HG02678 (cell line): ENCODE measurements around the gene GOLGA1.

Experiments
- ATAC-seq: cut with Tn5 transposase; IDR thresholded peaks from one replicate; pipeline ENCODE4 v1.9.1; 2021; ENCODE audit warnings: mild to moderate bottlenecking, moderate library complexity; ENCODE audit not compliant: unreplicated experiment

Gene GOLGA1

GRCh38 chr9:124885551-124885950 lies 55.3 kb downstream of the GOLGA1 start:
- ATAC-seq = no peak

- no peak for ATAC-seq
Measured at GRCh38 chr9:124884376-124884775, 56.5 kb downstream of the GOLGA1 start.

GRCh38 chr9:124882231-124882630 lies 58.7 kb downstream of the GOLGA1 start:
- ATAC-seq = no peak

DNA sequence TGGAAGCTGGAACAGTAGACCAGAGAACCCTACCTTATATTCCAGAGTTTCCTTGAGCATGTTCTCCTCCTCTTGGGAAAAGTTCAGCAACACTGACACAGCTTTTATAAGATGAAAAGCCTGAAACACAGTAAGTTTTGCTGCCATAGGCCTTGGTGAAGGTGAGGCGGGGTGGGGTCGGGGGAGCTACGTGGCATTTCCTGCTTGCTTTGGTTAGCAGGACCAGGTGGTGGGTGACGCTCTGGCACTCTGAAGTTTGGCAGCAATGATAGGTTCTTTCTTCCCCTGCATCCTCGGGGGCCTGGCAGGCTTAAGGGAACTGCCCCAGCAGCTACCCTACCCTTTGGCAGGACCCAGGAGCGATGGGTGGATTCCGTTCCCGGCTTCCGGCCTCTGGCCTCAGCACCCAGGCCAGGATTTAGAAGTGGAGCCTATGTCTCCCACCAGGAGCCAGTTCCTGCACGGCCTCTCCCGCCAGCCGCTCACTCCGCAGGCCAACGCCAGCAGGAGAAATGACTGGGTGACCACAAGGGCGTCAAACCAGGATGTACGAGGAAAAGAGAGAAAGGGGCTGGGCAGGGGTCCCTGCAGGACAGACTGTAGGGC lies 59.6 kb downstream of the GOLGA1 start:
- ATAC-seq = no peak

- ATAC-seq = no peak
Measured at GRCh38 chr9:124880501-124880900, 60.4 kb downstream of the GOLGA1 start.

GRCh38 chr9:124879226-124879625 lies 61.7 kb downstream of the GOLGA1 start:
- ATAC-seq = no peak

DNA sequence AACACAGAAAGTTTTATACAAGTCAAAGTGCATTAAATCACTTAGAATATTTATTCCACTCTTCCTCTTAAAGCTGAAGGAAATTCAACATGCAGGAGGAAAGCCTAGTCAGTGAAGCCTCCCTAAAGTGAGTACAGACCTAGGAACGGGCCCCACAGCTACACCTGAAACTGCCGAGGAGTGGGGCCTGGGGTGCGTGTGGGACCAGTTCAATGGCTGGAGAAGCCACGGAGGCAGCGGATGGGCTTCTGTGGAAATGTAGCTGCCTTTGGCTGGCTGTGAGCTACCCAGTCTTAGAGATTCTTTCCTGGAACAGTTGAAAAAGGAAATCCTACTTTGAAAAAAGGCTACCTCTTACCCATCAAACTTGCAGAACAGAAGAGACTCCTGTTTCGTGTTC lies 62.4 kb downstream of the GOLGA1 start:
- no peak for ATAC-seq

DNA sequence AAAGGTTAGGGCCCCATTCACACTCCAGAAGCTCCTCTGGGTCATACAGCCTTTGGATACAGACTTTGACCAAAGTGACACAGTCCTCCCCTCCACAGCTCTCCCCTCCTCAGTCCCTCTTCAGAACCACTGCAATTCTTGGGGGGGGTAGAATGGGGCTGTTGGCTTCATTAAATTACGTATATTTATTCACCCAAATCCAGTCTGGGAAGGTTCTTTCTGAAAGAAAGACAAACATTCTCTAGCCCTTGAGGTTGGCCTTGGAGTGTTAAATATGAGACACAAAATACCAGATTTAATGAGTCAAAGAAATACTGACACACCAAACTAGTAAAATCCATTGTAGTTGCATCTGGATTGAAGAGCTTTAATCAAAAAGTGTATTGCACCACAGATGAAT lies 62.9 kb downstream of the GOLGA1 start:
- no peak for ATAC-seq

GRCh38 chr9:124877021-124877782 lies 63.7 kb downstream of the GOLGA1 start:
- no peak for ATAC-seq

DNA sequence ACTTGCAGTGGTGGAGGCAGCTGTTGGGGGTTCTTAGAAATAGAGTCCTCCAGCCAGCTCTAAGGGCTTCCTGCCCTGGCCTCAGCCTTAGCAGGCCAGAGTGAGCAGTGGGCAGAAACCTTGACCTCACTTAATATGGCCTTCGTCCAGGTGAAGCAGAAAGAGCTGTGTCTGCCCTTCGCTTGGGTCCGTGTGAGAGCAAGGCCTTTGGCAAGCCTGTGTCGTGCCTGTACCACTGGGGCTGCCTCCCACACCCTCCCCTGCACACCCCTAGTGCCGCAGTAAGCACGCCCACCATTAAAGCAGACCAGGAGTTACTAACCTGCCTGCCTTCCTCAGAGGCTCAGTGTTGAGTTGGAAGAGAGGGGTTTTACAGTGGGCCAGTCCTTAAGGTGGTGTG lies 65.4 kb downstream of the GOLGA1 start:
- no peak for ATAC-seq

GRCh38 chr9:124873664-124874063 lies 67.2 kb downstream of the GOLGA1 start:
- ATAC-seq = no peak

- no peak for ATAC-seq
Measured at GRCh38 chr9:124871156-124871561, 69.7 kb downstream of the GOLGA1 start.

GRCh38 chr9:124870723-124871122 lies 70.2 kb downstream of the GOLGA1 start:
- ATAC-seq = no peak

- ATAC-seq = peak; percentile 46
Measured at GRCh38 chr9:124869986-124870560, 70.8 kb downstream of the GOLGA1 start.

GRCh38 chr9:124869466-124869985 lies 71.4 kb downstream of the GOLGA1 start:
- ATAC-seq = peak; percentile 12

DNA sequence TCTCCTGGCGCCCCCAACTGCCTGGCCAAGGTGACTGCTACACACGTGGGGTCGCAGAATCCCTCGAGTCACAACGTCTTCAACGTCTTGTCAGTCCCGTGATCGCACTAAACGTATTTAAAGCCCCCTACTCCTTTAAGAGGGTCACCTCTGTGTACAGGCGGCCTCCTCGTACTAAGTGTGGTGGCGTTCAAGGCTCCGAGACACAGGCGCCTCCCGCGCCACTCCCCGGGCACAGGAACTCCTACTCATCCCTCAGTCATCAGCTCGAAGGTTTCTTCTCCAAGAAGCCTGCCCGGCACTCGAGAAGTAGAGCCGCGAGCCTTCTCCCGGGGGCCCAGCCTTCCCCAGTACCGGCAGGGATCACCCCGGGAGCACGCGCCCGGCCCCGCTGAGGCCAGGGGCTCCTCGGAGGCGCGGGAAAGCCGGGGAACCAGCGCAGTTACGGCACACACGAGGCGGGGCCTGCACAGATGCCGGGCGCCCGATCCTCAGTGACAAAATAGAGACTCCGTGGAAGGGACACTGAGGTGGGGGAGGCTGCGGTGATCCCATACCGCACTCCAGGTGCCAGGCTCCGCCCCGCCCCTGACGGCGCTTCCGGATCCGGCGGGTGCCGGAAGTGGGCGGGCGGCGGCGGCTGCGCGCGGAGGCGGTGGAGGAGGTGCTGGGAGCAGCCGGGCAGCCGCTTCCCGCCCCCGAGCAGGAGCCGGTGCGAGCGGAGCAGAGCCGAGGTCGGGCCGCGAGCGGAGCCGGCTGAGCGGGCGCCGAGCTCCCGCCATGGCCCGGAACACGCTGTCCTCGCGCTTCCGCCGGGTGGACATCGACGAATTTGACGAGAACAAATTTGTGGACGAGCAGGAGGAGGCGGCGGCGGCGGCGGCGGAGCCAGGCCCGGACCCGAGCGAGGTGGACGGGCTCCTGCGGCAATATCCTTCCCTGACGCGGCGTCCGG lies 72.1 kb downstream of the GOLGA1 start:
- peak; percentile 72 for ATAC-seq

DNA sequence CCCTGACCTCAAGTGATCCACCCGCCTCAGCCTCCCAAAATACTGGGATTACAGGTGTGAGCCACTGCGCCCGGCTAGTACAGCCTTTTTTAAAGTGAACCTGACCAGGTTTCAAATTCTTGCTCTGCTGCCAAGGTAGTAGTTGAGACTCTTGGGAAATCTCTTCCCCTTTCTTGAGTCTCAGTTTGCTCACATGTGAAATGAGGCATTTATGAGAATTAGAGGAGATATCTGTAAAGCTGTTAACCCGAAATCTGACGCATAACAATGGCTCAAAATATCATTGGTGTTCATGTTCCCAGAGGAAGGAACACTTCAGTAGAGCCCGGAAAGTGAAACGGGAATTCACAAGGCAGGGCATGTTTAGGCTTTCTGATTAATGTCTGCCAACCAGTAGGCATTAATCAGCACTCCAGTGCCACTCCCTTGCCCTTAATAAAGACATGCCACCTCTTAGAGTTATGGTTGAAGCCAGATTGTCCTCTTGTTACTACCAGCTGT lies 77.5 kb downstream of the GOLGA1 start:
- no peak for ATAC-seq

GRCh38 chr9:124861342-124862229 lies 79.3 kb downstream of the GOLGA1 start, which contains the start of the genes ARPC5L and RPL35:
Gene ARPC5L (plus strand): TSS chr9:124862130. CDS start chr9:124869291, 7,161 bp downstream.
Gene RPL35 (minus strand): TSS chr9:124861957. CDS start chr9:124861912, 45 bp downstream.
- peak; percentile 94 for ATAC-seq

GRCh38 chr9:124860582-124861341 lies 80.1 kb downstream of the GOLGA1 start:
- ATAC-seq = no peak
